ENCODE measurements around the gene HEXA. TPM values are rescaled to one million over a fixed set of nuclear protein-coding genes. Genes with fewer than 3 reads are reported as not detected.

The HEXA gene
- polyA plus RNA-seq, 1 donor from 2014 or later: 105 TPM

DNA sequence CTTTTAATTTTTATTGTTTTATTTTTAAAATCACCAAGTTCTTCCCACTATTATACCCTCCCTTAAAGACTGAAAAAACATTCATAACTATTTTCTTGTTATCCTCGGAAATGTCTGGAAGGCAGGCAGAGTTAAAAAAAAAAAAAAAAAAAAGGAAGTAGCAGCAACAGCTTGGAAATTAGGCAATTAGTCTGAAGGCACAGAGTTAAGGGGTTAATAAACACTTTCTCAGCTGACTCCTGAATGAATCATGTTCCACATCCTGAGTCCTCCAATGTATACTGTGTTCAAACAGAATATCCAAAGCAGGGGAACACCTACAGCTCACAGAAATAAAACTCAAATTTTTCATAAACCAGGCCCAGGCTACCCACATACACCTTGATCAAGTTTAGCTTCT is 5.8 kb downstream of the HEXA start:
- Histone ChIP-seq H3K36me3 (ENCODE audit: insufficient read depth, low read length) (no peaks in the 10 kb centered on the region), H3K79me2 (replicated peaks; ENCODE audit: insufficient read depth, low read length) (peaks cover 29% of the 10 kb centered on the region), H3K9me2 (ENCODE audit: insufficient read depth, low read length) (no peaks in the 10 kb centered on the region), H3K4me2 (ENCODE audit: low read length) (no peak overlapping the region), H3K9me3 (ENCODE audit: low read length) (no peaks in the 10 kb centered on the region), H3K27ac (ENCODE audit: low read length) (no peak overlapping the region), H3K4me3 (ENCODE audit: low read length) (no peak overlapping the region), H4K20me1 (ENCODE audit: insufficient read depth) (no peaks in the 10 kb centered on the region), H3K9ac (ENCODE audit: low read length) (no peak overlapping the region), H3K27me3 (ENCODE audit: insufficient read depth, low read depth, low read length) (no peaks in the 10 kb centered on the region), H3F3A (ENCODE audit: insufficient read depth, low read length, poor library complexity, severe bottlenecking) (no peaks in the 10 kb centered on the region), H2AFZ (ENCODE audit: low read depth, low read length) (no peak overlapping the region)
- TF ChIP-seq TAF1 (IDR thresholded peaks at IDR 0.05; ENCODE audit: low read depth): no peak
- no peak for TF ChIP-seq EP300 (conservative IDR thresholded peaks at IDR 0.05; ENCODE audit: poor library complexity, severe bottlenecking)
- TF ChIP-seq, protein P1, sequence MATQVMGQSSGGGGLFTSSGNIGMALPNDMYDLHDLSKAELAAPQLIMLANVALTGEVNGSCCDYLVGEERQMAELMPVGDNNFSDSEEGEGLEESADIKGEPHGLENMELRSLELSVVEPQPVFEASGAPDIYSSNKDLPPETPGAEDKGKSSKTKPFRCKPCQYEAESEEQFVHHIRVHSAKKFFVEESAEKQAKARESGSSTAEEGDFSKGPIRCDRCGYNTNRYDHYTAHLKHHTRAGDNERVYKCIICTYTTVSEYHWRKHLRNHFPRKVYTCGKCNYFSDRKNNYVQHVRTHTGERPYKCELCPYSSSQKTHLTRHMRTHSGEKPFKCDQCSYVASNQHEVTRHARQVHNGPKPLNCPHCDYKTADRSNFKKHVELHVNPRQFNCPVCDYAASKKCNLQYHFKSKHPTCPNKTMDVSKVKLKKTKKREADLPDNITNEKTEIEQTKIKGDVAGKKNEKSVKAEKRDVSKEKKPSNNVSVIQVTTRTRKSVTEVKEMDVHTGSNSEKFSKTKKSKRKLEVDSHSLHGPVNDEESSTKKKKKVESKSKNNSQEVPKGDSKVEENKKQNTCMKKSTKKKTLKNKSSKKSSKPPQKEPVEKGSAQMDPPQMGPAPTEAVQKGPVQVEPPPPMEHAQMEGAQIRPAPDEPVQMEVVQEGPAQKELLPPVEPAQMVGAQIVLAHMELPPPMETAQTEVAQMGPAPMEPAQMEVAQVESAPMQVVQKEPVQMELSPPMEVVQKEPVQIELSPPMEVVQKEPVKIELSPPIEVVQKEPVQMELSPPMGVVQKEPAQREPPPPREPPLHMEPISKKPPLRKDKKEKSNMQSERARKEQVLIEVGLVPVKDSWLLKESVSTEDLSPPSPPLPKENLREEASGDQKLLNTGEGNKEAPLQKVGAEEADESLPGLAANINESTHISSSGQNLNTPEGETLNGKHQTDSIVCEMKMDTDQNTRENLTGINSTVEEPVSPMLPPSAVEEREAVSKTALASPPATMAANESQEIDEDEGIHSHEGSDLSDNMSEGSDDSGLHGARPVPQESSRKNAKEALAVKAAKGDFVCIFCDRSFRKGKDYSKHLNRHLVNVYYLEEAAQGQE (IDR thresholded peaks at IDR 0.05; ENCODE audit: borderline replicate concordance): no peak
- TF ChIP-seq RAD21 (conservative IDR thresholded peaks at IDR 0.05): no peak
- no peak for TF ChIP-seq POLR2AphosphoS5 (IDR thresholded peaks at IDR 0.05)
- no peak for TF ChIP-seq SMC3 (conservative IDR thresholded peaks at IDR 0.05; ENCODE audit: poor library complexity)
- no peak for TF ChIP-seq MXI1 (conservative IDR thresholded peaks at IDR 0.05; ENCODE audit: poor library complexity, severe bottlenecking)
- TF ChIP-seq, protein P2, sequence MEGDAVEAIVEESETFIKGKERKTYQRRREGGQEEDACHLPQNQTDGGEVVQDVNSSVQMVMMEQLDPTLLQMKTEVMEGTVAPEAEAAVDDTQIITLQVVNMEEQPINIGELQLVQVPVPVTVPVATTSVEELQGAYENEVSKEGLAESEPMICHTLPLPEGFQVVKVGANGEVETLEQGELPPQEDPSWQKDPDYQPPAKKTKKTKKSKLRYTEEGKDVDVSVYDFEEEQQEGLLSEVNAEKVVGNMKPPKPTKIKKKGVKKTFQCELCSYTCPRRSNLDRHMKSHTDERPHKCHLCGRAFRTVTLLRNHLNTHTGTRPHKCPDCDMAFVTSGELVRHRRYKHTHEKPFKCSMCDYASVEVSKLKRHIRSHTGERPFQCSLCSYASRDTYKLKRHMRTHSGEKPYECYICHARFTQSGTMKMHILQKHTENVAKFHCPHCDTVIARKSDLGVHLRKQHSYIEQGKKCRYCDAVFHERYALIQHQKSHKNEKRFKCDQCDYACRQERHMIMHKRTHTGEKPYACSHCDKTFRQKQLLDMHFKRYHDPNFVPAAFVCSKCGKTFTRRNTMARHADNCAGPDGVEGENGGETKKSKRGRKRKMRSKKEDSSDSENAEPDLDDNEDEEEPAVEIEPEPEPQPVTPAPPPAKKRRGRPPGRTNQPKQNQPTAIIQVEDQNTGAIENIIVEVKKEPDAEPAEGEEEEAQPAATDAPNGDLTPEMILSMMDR (IDR thresholded peaks at IDR 0.05; ENCODE audit: poor library complexity, severe bottlenecking): no peak
- no peak for TF ChIP-seq EZH2 (IDR thresholded peaks at IDR 0.05; ENCODE audit: borderline replicate concordance, insufficient read depth, low read length, poor library complexity, severe bottlenecking)

DNA sequence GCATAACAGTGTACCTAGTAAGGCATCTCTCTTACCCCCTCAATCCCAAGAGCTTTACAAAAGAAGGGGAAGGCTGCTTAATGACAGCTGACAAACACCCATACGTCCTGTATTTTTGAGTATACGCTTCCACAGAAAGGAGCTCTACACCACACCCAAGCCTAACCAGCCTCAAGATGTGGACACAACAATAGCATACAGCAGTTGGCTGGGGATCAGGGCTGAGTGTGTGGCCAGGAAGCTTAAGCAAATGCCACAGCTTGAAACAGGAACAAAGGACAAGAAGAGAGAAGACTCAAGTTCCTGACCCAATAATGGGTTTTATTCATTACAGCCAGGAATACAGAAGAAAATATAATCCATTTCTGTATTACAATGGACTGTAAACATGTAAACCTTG is 6.9 kb downstream of the HEXA start:
- H3F3A ChIP-seq (ENCODE audit: insufficient read depth, low read length, poor library complexity, severe bottlenecking): no peaks in the 10 kb centered on the region
- TF ChIP-seq SMC3 (conservative IDR thresholded peaks at IDR 0.05; ENCODE audit: poor library complexity): no peak
- H3K79me2 ChIP-seq (replicated peaks; ENCODE audit: insufficient read depth, low read length): peaks cover 25% of the 10 kb centered on the region
- no peaks in the 10 kb centered on the region for H3K27me3 ChIP-seq (ENCODE audit: insufficient read depth, low read depth, low read length)
- H3K9me2 ChIP-seq (ENCODE audit: insufficient read depth, low read length): no peaks in the 10 kb centered on the region
- no peak overlapping the region for H3K4me3 ChIP-seq (ENCODE audit: low read length)
- H2AFZ ChIP-seq (ENCODE audit: low read depth, low read length): no peak overlapping the region
- H4K20me1 ChIP-seq (ENCODE audit: insufficient read depth): no peaks in the 10 kb centered on the region
- no peaks in the 10 kb centered on the region for H3K9me3 ChIP-seq (ENCODE audit: low read length)
- H3K9ac ChIP-seq (ENCODE audit: low read length): no peak overlapping the region
- H3K36me3 ChIP-seq (ENCODE audit: insufficient read depth, low read length): no peaks in the 10 kb centered on the region
- no peak overlapping the region for H3K27ac ChIP-seq (ENCODE audit: low read length)
- no peak overlapping the region for H3K4me2 ChIP-seq (ENCODE audit: low read length)

DNA sequence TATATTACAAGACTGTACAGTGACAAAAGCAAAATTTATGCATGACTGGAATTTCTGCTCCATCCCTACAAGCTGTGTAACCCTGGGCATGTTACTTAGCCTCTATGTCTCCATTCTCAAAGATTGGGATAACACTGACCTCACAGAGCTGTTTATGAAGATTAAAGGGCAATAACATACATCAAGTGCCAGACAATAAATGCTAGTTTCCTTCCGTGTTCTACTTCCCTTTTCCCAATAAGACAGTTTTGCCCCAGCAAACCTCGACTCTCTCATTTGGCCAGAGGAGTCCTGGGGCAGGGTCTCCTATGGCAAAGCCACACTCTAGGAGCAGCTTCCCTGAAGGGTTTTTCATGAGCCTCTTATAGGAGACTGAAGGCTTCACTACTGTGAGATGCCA is 7.5 kb downstream of the HEXA start:
- no peaks in the 10 kb centered on the region for H3K27me3 ChIP-seq (ENCODE audit: insufficient read depth, low read depth, low read length)
- H4K20me1 ChIP-seq (ENCODE audit: insufficient read depth): no peaks in the 10 kb centered on the region
- TF ChIP-seq TAF1 (IDR thresholded peaks at IDR 0.05; ENCODE audit: low read depth): no peak
- no peak for TF ChIP-seq RAD21 (conservative IDR thresholded peaks at IDR 0.05)
- TF ChIP-seq, protein P1 (IDR thresholded peaks at IDR 0.05; ENCODE audit: borderline replicate concordance): no peak
- no peak for TF ChIP-seq SMC3 (conservative IDR thresholded peaks at IDR 0.05; ENCODE audit: poor library complexity)
- TF ChIP-seq MXI1 (conservative IDR thresholded peaks at IDR 0.05; ENCODE audit: poor library complexity, severe bottlenecking): no peak
- no peak for TF ChIP-seq EP300 (conservative IDR thresholded peaks at IDR 0.05; ENCODE audit: poor library complexity, severe bottlenecking)
- no peak for TF ChIP-seq POLR2AphosphoS5 (IDR thresholded peaks at IDR 0.05)
- H3K4me2 ChIP-seq (ENCODE audit: low read length): no peak overlapping the region
- no peaks in the 10 kb centered on the region for H3K36me3 ChIP-seq (ENCODE audit: insufficient read depth, low read length)
- no peaks in the 10 kb centered on the region for H3K9me2 ChIP-seq (ENCODE audit: insufficient read depth, low read length)
- H3K4me3 ChIP-seq (ENCODE audit: low read length): no peak overlapping the region
- H3K9ac ChIP-seq (ENCODE audit: low read length): no peak overlapping the region
- H3F3A ChIP-seq (ENCODE audit: insufficient read depth, low read length, poor library complexity, severe bottlenecking): no peaks in the 10 kb centered on the region
- no peak overlapping the region for H3K27ac ChIP-seq (ENCODE audit: low read length)
- H3K79me2 ChIP-seq (replicated peaks; ENCODE audit: insufficient read depth, low read length): peaks cover 24% of the 10 kb centered on the region
- no peak overlapping the region for H2AFZ ChIP-seq (ENCODE audit: low read depth, low read length)
- H3K9me3 ChIP-seq (ENCODE audit: low read length): no peaks in the 10 kb centered on the region

Measured in neural cell (in vitro differentiated cells).